Stimulated activated CD4-positive, alpha-beta T cell treated with anti-CD3 and anti-CD28 coated beads, Interleukin-4, amount 100 ng/mL, for 48 hours (primary cell): ENCODE results near the gene PTPRQ.

Source experiments
- DNase-seq, 2 donors: peaks; one replicate each; pipeline ENCODE4 v3.0.0-alpha.2; 2020; ENCODE audit warnings: low read depth in 2 of 2

The PTPRQ gene

DNA sequence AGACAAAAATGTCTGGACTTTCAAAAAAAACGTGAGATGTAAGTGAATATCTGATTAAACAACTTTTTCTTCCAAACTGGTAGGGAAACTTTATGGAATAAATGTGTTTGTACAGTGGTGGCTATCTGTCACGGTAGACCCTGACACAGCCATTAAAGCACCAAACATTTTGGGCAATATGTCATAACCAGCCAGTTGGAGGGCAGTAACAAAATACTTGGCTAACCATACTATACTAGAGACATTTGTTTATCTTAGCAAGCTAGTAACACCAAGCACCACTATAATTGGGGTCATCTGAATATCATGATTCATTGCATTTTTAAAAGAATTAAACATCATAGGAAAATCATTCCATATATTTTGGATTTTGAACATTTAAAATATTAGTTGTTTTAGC, 257.4 kb downstream of the PTPRQ start:
- DNase-seq, result no peak

DNA sequence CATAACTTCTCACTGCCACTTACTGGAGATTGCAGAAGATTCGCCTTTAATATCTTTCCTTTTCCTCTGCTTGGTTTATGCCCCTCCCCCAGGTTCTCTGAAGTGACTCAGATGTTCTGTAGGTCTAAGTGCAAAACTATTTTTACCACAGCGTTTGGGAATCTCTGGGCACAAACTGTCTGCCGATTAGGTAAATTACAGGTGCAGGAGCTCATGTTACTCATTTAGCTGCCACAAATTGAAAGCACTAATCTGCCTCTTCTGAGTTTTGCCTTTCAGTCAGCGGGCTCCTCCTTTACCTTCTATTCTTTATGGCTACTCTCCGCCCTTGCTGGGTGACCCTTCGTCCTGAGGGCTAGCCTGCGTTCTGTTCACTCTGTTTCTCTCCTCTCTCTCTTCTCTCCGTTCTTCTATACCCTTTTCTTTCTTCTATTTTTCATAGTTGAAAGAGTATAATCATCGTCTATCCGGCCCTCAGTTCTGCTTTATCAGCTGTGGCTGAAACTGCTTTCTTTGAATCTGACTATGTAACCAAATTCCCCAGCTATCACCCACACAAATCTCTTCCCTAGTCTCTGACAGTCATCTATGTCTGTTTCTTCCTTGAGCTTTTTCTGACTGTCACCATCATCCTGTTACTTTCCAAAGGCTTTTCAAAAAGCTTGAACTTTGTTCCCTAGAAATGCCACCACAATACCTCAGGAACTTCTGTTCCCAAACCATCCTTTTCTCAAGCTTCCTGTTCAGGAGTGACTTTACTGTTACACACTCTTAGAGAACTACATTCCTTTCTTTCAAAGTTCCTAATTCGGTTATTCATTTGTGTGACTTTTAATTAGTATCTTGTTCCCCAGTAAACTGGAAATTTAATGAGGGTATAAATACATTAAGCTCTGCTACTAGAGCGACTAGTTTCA, 259.1 kb downstream of the PTPRQ start:
- no peak for DNase-seq

DNA sequence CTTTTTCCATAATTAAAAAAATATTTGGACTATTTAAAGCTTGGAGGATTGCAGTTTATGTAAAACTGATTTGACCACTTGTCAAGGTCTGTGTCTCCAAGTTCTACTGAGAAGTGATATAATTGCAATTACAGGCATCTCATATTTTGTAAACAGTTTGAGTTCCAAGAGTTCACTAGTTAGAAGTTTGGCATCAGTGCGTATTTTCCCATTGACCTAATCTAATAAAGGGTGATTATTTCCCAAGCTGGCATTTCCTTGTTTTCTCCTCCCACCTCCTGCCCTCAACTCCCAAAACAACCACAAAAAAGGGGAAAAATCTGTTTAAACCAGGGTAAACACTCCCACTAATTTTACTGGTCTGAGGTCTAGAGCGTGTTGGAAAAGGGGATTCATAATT, 260.4 kb downstream of the PTPRQ start:
- no peak for DNase-seq

DNA sequence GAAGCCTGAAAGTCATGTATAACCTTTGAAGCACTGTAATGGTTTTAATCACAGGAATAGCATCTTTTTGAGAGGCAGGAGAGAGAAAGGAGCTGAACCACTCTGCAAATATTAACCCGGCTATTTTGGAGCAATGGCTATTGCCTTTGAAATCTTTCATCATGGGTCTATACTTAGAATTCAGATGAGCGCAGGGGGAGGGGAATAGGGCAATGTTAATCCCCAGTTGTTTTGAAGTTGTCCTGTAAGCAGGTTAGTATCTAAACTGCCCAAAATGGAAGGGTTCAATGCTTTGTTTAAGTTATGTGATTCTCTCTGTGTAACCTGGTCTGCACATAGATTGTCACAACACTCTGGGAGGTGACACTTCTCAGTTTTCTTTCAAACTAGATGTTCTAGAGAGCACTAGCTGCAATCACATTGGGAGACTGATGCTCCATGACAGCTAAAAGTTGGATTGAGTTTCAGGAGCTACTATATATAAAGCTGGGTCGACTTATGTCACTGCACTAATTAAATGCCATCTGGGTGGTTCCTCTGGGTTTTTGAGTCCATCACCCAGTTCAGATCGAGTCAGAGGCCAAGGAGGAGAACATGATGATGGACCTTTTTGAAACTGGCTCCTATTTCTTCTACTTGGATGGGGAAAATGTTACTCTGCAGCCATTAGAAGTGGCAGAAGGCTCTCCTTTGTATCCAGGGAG, 263.2 kb downstream of the PTPRQ start, which contains the start of gene MYF6:
MYF6 (plus strand) TSS at position 509 of the 704 bp plus-strand sequence; CDS start at position 595, 86 bp downstream.
- no peak for DNase-seq

DNA sequence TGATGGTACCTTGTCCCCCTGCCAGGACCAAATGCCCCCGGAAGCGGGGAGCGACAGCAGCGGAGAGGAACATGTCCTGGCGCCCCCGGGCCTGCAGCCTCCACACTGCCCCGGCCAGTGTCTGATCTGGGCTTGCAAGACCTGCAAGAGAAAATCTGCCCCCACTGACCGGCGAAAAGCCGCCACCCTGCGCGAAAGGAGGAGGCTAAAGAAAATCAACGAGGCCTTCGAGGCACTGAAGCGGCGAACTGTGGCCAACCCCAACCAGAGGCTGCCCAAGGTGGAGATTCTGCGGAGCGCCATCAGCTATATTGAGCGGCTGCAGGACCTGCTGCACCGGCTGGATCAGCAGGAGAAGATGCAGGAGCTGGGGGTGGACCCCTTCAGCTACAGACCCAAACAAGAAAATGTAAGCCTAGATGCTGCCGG, 263.8 kb downstream of the PTPRQ start:
- DNase-seq, result no peak

DNA sequence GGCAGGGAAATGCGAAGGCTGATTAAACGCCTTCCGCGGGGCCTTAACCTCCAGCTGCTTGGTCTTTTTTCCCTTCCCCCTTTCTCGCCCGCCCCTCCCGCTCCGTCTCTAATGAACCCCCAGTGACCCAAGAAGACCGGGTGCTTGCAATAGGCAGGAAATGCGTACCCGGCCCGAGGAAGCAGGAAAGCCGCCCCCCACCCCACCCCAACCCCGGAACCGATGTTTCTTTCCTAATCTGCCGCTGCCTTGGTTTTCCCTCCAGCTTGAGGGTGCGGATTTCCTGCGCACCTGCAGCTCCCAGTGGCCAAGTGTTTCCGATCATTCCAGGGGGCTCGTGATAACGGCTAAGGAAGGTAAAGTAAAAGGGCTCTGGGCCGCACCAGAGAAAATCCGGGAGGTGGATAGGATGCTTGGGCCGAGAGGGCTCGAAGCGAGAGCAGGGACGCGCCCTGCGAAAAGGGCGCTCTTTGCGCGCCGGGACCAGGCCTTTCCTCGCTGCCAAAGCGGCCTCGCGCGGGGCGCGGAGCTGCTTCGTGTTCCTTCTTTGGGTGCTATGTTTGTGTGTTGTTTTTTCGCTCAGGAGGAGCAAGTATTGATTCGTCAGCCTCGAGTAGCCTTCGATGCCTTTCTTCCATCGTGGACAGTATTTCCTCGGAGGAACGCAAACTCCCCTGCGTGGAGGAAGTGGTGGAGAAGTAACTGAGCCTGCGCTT, 264.4 kb downstream of the PTPRQ start:
- DNase-seq, result no peak

DNA sequence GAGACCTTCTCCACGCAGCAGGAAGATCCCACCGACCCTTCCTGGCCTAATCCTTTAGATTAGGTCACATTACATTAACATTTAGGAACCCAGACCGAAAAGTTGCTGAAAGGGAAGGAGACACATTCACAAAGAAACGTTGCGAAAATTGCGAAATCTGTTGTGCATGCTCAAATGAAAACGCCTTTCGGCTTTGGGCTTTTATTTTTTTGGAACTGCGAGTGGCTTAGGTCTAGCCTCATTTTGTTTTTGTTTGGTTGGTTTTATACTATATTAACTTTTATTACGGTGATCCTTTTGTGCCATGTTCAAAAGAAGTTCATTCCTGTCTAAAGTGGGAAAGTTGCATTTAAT, 264.9 kb downstream of the PTPRQ start:
- no peak for DNase-seq

DNA sequence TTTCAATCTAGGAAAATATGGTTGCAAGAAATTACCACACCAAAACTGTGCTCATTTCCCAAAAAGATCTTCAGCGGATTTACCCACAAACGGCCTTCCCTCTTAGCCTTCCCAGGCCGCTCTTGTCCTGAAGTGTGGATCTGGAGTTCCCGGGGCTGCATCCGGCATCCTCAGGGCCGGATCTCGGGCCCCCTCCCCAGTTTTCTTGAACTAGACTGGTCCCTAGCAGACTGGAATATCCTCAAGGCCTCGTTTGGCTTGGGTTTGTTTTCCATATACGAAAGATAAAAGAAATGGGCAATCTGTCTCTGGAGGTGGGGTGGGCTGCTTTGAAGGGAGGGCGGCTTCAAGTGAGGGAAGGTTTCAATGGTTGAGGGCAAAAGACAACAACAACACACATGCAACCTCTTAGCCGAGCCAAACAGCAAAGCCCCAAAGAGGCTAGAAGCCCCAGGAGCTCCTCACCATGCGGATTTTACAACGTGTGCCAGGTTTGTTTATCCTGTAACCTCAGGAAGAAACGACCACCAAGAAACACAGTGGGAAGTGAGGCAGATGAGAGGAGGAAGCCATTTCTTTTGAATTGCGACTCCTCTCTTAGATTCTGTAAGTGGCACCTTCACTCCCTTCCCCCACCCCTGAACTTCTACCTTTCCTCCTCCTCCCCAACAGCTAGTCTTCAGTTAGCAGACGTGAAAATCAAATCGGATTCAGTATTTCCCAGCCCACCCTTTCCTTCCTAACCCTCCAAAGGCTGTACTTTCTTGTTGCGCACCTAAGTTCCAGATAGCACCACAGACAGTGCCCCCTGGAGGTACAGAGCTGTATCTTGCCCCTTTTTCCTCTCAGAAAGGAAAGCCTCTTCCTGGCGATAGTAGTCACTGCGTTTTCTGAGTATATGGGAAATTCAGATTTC, 266.0 kb downstream of the PTPRQ start:
- no peak for DNase-seq

DNA sequence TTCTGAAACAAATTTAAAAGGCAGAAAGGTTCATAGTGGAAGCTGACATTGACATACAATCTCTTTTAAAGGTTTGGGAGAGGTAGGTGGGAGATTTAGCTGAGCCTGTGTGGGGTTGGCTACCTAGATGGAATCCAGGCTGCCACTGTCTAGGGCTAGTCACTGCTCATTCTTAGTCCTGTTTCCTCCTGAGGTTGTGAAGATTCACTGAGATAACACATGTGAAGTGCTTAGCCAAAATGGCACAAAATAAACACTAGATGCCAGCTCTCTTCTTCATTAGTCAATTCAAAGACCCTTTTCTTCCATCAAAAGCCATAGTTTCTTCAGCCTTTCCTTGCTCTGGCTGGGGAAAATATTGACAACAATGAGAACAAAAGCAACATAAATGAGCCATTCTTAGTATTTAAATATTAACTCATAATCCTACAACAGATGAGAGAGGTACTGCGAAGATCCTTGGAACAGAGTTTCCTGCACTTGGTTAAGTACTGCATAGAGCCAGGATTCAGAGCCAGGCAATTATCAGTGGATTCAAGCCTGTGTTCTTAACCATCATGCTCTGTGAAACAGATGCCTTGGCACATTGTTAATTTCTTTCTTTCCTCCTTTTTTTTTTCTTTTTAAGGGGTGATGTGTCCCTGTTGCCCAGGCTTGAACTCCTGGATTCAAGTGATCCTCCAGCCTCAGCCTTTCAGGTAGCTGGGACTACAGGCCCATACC, 266.9 kb downstream of the PTPRQ start:
- DNase-seq, result no peak

DNA sequence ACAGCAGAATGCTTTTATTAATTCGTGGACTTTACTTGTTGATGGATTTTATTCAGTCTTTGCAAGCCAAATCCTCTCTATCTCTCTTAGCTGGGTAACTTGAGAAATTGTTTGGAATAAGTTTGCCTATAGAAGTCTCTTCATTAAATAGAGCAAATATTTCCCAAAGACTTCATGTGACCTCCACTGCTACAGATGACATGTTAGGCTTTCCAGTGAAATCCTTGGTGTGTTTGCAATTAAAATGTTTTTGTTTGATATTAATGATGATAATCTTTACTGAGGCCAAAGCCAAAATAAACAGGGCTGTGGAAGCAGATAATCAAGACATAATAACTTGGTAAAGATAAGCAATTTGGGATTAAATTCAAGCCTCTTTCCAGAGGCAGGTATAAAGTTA, 267.8 kb downstream of the PTPRQ start:
- DNase-seq, result no peak

DNA sequence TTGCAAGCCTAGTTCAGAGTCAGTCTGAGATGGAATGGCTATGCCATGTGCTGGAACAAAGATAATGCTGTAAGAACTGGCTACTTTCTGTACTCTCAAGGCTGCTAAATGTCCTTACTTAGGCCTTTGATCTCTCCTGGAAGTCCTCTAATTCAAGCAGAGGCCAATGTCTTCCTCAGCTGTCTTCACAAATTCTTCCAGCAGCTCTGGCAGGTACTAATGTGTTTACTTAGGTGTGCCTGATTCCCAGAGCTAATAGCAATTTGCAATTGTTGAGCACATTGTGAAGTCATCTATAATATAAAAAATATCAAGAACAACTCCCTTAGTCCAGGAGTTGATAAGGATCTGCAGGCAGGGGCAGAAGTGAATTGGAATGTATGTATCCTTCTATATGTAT, 268.8 kb downstream of the PTPRQ start:
- no peak for DNase-seq

DNA sequence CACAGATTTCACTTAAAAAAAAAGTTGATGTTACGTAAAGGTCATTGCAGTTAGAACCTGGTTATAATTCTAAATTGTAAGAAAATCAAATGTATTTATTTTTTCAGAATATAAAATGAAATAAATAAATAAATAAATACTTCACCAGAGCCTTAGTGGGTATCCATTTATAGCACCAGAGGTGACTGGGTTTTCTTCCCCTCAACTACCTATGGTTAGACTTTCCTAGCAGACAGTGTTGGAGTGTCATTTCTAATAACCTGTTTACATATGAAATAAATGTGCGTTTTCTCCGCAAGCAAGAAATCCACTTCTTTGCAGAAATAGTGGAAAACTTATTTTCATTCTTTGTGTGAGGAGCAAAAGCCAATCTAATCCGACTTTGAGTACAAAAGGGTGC, 269.4 kb downstream of the PTPRQ start:
- no peak for DNase-seq

DNA sequence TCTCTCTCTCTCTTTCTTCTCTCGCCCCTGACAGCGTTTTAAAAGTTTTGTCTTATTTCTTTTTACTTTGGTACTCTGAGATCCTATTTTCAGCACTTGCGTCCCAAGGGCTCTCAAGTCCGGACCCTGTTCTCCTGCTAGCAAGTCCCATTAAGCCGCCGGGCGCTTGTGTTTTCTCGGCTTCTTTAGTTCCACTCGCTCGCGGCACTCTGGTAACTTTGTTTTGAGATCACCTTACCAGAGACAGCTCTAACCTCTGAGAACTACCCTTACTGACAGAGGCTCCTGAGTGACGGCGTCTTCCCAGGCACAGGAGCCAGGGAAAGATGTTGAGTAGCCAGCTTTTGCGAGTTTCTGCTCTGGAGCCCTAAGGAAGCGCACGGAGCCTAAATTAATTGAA, 270.0 kb downstream of the PTPRQ start:
- DNase-seq, result no peak

DNA sequence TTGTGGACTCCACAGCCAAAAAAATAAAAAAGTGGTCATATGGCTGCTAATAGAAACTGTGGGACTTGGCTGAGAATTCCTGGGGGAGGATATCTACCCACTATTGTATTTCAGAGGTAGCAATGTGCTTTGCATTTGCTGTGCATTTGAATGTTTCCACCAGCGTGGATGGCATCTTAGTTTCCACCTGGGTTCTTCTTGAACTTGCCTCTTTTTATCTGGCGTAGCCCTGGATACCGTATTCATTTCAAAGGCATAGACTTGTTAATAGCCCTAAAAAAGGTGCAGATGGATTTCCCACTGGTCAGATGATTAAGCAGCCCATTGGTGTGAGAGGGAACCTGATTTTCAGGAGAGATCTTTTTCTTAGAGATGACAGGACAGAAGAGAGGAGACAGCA, 270.8 kb downstream of the PTPRQ start:
- no peak for DNase-seq

DNA sequence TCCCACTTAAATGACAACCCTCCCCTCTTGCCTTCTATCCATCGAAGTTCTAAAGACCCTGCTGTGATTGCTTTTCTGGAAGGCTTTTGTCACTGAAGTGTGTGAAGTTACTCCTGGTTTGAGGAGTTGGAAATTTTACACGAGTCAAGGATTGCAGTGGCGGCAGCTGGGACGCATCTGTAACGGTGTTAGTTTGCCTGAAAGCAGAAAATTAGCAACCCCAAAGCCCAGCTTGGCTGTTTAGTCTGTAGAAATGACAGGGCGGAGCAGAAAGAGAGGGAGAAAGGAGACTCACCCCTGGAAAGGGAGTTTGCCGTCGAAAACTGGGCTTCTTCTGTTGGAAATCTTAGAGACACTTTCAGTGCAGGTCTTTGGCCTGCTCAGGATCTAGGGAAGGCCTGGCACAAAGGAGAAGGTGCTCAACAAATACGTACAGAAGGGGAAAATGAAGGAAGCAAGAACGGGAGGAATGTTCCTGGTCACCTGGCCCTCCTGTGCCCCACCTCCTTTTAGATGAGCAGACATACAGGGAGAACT, 271.7 kb downstream of the PTPRQ start:
- DNase-seq, result no peak

DNA sequence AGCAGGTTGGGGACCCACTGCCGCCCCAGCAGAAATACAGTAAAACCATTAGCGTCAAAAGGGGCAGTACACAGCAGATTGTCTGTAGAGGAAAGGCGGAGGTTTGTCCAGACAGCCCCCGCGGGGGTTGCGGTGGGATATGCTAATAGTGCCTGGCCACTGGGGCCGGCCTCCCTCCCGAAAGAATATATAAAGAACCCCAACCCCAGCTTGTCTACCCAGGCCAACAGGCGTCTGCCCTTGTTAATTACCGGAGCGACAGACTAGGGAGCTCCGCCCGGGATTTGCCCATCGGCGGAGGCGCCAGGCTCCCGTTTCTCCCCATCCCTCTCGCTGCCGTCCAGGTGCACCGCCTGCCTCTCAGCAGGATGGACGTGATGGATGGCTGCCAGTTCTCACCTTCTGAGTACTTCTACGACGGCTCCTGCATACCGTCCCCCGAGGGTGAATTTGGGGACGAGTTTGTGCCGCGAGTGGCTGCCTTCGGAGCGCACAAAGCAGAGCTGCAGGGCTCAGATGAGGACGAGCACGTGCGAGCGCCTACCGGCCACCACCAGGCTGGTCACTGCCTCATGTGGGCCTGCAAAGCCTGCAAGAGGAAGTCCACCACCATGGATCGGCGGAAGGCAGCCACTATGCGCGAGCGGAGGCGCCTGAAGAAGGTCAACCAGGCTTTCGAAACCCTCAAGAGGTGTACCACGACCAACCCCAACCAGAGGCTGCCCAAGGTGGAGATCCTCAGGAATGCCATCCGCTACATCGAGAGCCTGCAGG, 272.8 kb downstream of the PTPRQ start, which contains the start of gene MYF5:
MYF5 (plus strand) TSS at position 217 of the 774 bp plus-strand sequence; CDS start at position 369, 152 bp downstream.
- no peak for DNase-seq

DNA sequence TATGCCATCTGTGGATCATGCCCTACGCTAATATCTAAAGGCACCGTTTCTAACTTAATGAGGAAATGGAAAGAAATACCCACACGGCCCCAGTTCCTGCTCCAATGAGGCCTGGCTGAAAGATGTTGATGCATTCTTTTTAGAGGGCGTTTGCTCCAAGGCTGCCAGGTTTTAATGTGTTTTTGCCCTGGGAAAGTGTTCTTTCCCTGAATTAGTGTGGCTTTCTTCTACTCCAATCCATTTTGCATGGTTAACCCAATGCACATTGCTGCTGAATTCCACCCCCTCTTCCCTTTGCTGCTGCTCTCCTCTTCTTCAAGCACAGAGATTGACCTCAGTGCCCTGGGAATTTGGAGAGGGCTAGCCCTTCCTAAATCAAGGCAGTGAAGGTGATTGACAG, 273.8 kb downstream of the PTPRQ start:
- no peak for DNase-seq

DNA sequence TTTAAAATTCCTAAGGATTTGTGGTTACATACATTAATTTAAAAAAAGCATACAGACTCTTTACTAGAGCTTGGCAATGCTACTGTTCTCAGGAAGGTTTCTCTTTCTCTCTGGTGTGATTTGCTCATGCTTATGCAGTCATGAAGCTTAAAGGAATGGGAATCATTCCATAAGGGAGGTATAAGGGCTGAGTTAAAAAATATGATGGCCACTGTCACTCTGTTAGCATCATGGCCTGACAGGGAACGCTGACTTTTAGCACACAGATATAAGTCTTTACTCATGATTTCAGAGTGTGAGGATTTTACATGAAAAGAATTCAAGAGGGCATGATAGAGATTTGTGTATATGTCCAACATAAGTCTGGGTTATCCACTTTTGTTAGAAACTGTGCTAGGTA, 276.5 kb downstream of the PTPRQ start:
- no peak for DNase-seq

DNA sequence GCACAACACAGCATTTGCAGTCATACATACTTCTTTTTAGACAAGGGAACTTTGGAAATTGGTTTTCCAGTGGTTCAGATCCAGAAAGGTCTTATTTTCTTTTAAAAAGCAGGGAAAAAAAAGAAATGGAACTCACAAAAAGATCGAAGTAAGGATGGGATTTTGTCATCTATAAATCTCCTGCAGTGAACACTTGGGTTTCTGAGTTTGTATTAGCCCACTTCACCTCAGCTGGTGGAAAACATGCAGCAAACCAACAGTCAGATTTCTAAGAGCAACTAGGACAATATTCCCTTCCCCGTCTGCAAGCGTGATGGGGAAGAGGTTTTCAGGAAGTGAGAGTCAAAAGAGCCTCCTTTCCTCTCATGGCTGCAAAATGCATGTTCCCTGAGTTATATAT, 277.3 kb downstream of the PTPRQ start:
- no peak for DNase-seq
